CD4-positive, alpha-beta T cell treated with Interleukin-1 beta for 1 hour (primary cell): ENCODE measurements around the gene EIPR1.

ENCODE experiments used
- DNase-seq, 2 donors: peaks; one replicate each; pipeline ENCODE4 v3.0.0-alpha.2; 2020 to 2022

EIPR1 gene

GRCh38 chr2:3142961-3143571 lies 234.6 kb downstream of the EIPR1 start:
- DNase-seq, result no peak

- DNase-seq, result no peak
Measured at GRCh38 chr2:3142210-3142609, 235.4 kb downstream of the EIPR1 start.

GRCh38 chr2:3141696-3142095 lies 235.9 kb downstream of the EIPR1 start:
- DNase-seq, result no peak

GRCh38 chr2:3139906-3140305 lies 237.7 kb downstream of the EIPR1 start:
- no peak for DNase-seq
